Neutrophil (primary cell): ENCODE measurements around the gene MSMP.

ENCODE experiments used
- H3K27ac ChIP-seq: fragments of 200-600 bp; sonication (generic); 2 replicates; pipeline ENCODE4 v1.5.1; 2016; ENCODE audit warnings: mild to moderate bottlenecking, moderate library complexity
- H3K27me3 ChIP-seq: fragments of 200-600 bp; sonication (generic); 2 replicates; pipeline ENCODE4 v1.6.0; 2016; ENCODE audit warnings: mild to moderate bottlenecking
- H3K36me3 ChIP-seq: fragments of 200-600 bp; sonication (generic); 2 replicates; pipeline ENCODE4 v1.5.1; 2017
- H3K4me1 ChIP-seq, 2 experiments: fragments of 200-600 bp in 1 of 2; sonication (generic) in 1 of 2; 1 replicate in 1 of 2; 2 replicates in 1 of 2; pipeline versions ENCODE4 v1.5.1 to v1.6.1; 2013 to 2016; ENCODE audit warnings: low read depth in 1 of 2, low read length in 1 of 2, mild to moderate bottlenecking in 1 of 2, moderate library complexity in 1 of 2; ENCODE audit not compliant: control insufficient read depth in 1 of 2, insufficient read depth in 1 of 2
- H3K4me3 ChIP-seq, 2 experiments: fragments of 200-600 bp in 1 of 2; sonication (generic) in 1 of 2; 1 replicate in 1 of 2; 2 replicates in 1 of 2; pipeline ENCODE4 v1.5.1; 2013 to 2016; ENCODE audit warnings: low read depth in 1 of 2, low read length in 1 of 2, mild to moderate bottlenecking in 1 of 2, moderate library complexity in 1 of 2
- H3K9me3 ChIP-seq: fragments of 200-600 bp; sonication (generic); 2 replicates; pipeline ENCODE4 v1.5.1; 2016
- TF ChIP-seq, protein P1 (sequence below): fragments of 200-600 bp; sonication (generic); IDR thresholded peaks from 2 replicates; pipeline ENCODE4 v1.5.1; 2016; ENCODE audit warnings: antibody characterized with exemption

Gene MSMP

DNA sequence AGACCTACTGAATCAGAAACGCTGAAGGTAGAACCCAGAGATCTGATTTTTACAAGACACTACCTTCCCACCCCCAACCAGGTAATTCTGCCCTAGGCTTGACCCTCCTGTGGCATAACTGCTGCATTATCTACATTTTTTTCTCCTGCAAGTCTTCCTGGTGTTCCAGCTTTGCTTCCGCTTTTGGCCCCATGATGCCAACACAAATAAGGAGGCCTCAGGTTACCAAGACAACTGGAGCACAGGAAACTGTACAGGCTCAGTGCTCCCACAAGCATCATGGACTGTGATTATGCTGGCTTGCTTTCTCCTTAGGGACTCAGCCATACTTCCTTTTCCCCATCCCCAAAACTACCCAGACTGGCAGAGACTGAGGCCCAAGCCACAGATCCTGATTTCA lies 6.6 kb upstream of the MSMP start:
- H3K27me3 ChIP-seq, result no peaks in the 10 kb centered on the region
- no peak overlapping the region for H3K27ac ChIP-seq
- H3K4me1 ChIP-seq, result peaks cover 15 to 21% of the 10 kb centered on the region in 2 experiments
- H3K36me3 ChIP-seq, result no peaks in the 10 kb centered on the region
- TF ChIP-seq, protein P1, sequence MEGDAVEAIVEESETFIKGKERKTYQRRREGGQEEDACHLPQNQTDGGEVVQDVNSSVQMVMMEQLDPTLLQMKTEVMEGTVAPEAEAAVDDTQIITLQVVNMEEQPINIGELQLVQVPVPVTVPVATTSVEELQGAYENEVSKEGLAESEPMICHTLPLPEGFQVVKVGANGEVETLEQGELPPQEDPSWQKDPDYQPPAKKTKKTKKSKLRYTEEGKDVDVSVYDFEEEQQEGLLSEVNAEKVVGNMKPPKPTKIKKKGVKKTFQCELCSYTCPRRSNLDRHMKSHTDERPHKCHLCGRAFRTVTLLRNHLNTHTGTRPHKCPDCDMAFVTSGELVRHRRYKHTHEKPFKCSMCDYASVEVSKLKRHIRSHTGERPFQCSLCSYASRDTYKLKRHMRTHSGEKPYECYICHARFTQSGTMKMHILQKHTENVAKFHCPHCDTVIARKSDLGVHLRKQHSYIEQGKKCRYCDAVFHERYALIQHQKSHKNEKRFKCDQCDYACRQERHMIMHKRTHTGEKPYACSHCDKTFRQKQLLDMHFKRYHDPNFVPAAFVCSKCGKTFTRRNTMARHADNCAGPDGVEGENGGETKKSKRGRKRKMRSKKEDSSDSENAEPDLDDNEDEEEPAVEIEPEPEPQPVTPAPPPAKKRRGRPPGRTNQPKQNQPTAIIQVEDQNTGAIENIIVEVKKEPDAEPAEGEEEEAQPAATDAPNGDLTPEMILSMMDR, result no peak
- H3K9me3 ChIP-seq, result no peaks in the 10 kb centered on the region
- H3K4me3 ChIP-seq, result no peak overlapping the region

GRCh38 chr9:35759795-35760194 lies 5.7 kb upstream of the MSMP start:
- Histone ChIP-seq H3K4me1 (peaks cover 15 to 21% of the 10 kb centered on the region in 2 experiments), H3K36me3 (peaks cover 5% of the 10 kb centered on the region), H3K9me3 (no peaks in the 10 kb centered on the region), H3K4me3 (no peak overlapping the region), H3K27ac (no peak overlapping the region), H3K27me3 (no peaks in the 10 kb centered on the region)
- TF ChIP-seq, protein P1, result no peak

DNA sequence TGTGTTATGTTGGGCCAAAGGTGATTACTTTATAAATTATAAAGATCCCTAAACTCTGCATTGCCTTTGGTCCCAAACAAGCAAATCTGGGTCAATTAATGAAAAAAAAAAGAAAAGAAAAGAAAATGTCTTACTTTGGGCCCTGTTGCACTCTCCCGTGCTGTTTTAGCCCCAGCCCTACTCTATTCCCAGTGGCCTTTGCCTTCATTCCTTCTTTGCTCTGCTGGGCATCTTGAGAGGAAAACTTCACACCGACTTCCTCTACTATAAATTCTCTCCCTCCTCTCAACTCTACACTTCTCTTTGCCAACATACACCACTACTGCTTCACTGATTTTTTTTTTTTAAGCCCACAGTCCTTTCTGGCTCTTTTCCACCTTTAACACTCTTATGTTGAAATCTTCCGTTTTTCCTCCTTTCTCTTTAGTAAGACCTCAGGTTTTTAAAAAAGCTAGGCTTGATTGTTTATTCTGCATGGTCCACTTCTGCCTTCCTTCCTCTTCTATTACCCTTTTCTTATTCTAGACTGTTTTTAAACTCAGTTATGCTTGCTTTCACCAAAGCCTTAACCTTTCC lies 4.5 kb upstream of the MSMP start:
- Histone ChIP-seq H3K36me3 (peaks cover 18% of the 10 kb centered on the region), H3K27me3 (no peaks in the 10 kb centered on the region), H3K4me3 (no peak overlapping the region), H3K27ac (no peak overlapping the region), H3K4me1 (peaks cover 15 to 21% of the 10 kb centered on the region in 2 experiments), H3K9me3 (no peaks in the 10 kb centered on the region)
- TF ChIP-seq, protein P1, result no peak

DNA sequence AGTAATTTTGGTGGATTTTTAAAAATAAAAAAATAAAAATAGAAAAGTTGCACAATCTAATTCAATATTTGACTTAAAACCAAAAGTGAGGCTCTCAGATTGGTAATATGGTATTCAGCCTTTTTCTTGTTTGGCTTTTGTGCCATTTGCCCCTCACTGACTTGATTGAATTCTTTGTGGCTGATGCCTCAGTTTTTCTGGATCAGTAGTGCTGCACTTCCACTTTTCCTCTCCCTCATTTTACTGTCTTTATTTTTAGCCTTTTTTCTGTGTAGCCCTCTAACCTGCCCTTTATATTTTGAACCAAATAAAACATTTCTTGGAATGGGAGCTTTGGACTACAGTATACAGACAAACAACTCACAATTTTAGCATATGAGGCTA lies 3.8 kb upstream of the MSMP start:
- TF ChIP-seq, protein P1, result no peak
- H3K9me3 ChIP-seq, result no peaks in the 10 kb centered on the region
- peaks cover 25% of the 10 kb centered on the region for H3K36me3 ChIP-seq
- peak overlapping the region in 1 of 2 experiments; percentile 76 for H3K4me3 ChIP-seq
- H3K27ac ChIP-seq, result no peak overlapping the region
- peaks cover 15 to 21% of the 10 kb centered on the region in 2 experiments for H3K4me1 ChIP-seq
- H3K27me3 ChIP-seq, result no peaks in the 10 kb centered on the region

- Histone ChIP-seq H3K4me3 (peak overlapping the region; percentile 65 to 76), H3K27ac (peak overlapping the region; percentile 62), H3K9me3 (no peaks in the 10 kb centered on the region), H3K36me3 (peaks cover 30% of the 10 kb centered on the region), H3K4me1 (peaks cover 15 to 21% of the 10 kb centered on the region in 2 experiments), H3K27me3 (no peaks in the 10 kb centered on the region)
- TF ChIP-seq, protein P1, result no peak
Observed at GRCh38 chr9:35757226-35757891, 3.3 kb upstream of the MSMP start.
